RPMI7951 (cell line): ENCODE results near the gene GLA. TPM values are rescaled to one million over a fixed set of nuclear protein-coding genes. Genes with fewer than 3 reads are reported as not detected.

Source experiments
- DNase-seq: peaks from one replicate; pipeline ENCODE4 v3.0.0-alpha.2; 2012; ENCODE audit warnings: low read depth
- total RNA-seq: library from RNA; depleted of rRNA; stranded (reverse); fragments of >200 nt; shearing (Covaris generic); gene quantifications from 2 replicates; pipeline ENCODE4 v1.2.3, GENCODE V29; 2014; rRNA removed

Gene GLA
- total RNA-seq, 1 experiment from 2014 or later = 58.0 TPM

GRCh38 chrX:101357166-101357795 lies 50.4 kb downstream of the GLA start:
- DNase-seq = peak; percentile 9

- no peak for DNase-seq
Observed at GRCh38 chrX:101349193-101349562, 58.5 kb downstream of the GLA start.

- peak; percentile 66 for DNase-seq
Observed at GRCh38 chrX:101348452-101349192, 59.1 kb downstream of the GLA start, which contains the start of gene TIMM8A. Gene TIMM8A, minus strand, starts transcription at chrX:101348742. Its CDS starts 78 bp downstream, at chrX:101348664.

- DNase-seq = peak; percentile 0
Observed at GRCh38 chrX:101347859-101348451, 59.8 kb downstream of the GLA start.

Other genes starting within 250 kb of the GLA start
- 0.10 and 0.12 TPM in 2 replicates for gene DRP2, start 188.1 kb downstream of the GLA start, total RNA-seq
- 0.12 TPM in 1 of 2 replicates, not detected in the other for gene TAF7L, start 116.6 kb downstream of the GLA start, total RNA-seq
- gene TIMM8A, start 59.2 kb downstream of the GLA start, total RNA-seq = 6.5 and 8.1 TPM in 2 replicates
- not detected in 2 replicates for gene BTK, start 21.7 kb downstream of the GLA start, total RNA-seq
- 306 and 329 TPM in 2 replicates for gene RPL36A, start 16.9 kb downstream of the GLA start, total RNA-seq
- 43.5 and 46.1 TPM in 2 replicates for gene HNRNPH2, start 297 bp upstream of the GLA start, total RNA-seq
- 1.5 and 3.6 TPM in 2 replicates for gene ARMCX4, start 77.5 kb upstream of the GLA start, total RNA-seq
- gene ARMCX1, start 142.6 kb upstream of the GLA start, total RNA-seq = 25.3 and 28.8 TPM in 2 replicates
- 24.6 and 37.5 TPM in 2 replicates for gene ARMCX6, start 210.1 kb upstream of the GLA start, total RNA-seq
- 24.2 and 25.0 TPM in 2 replicates for gene ARMCX3, start 215.2 kb upstream of the GLA start, total RNA-seq